ENCODE results near the gene R3HDM2. TPM values are rescaled to one million over a fixed set of nuclear protein-coding genes. Genes with fewer than 3 reads are reported as not detected.

The R3HDM2 gene
- total and polyA plus RNA-seq, 2 of the 13 experiments (the other 11 are each of a cell fraction or from before 2014, with no cell fraction given) = 11.1 to 23.5 TPM

DNA sequence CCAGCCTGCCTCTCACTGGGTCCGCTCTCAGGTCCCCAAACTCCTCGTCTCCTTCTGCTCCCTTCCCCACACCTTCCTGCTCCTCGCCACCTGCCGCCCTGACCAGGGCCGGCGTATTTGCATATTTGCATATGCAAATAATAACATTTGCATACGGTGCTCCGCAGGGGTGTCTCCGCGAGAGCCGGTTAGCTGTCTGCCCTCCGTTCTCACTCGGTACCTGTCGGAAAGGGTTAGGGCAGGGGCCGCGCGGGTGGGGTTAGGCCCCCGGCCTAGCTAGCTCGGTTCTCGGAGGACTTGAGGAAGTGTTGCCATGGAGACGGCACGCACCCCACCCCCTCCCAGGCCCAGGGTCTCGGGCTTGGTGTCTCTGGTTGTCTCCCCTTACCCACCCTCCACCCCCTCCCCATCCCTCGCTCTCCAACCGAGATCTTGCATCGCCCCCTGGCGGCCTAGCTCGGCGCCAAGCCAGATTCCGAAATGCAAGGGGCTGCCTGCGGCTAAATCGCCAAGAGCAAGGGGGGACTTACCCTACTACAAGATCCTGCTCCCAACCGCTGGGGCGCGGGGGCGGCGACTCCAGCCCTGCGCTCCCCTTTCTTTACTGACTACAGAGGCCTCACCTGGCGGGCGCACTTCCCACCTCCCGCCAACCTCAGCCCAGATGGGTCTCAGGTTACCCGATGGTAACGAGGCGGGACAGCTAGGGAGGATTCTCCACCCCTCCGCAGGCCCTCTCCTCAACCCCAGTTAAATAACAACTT is 188.0 kb downstream of the R3HDM2 start (continued):
- TF ChIP-seq, protein P1, sequence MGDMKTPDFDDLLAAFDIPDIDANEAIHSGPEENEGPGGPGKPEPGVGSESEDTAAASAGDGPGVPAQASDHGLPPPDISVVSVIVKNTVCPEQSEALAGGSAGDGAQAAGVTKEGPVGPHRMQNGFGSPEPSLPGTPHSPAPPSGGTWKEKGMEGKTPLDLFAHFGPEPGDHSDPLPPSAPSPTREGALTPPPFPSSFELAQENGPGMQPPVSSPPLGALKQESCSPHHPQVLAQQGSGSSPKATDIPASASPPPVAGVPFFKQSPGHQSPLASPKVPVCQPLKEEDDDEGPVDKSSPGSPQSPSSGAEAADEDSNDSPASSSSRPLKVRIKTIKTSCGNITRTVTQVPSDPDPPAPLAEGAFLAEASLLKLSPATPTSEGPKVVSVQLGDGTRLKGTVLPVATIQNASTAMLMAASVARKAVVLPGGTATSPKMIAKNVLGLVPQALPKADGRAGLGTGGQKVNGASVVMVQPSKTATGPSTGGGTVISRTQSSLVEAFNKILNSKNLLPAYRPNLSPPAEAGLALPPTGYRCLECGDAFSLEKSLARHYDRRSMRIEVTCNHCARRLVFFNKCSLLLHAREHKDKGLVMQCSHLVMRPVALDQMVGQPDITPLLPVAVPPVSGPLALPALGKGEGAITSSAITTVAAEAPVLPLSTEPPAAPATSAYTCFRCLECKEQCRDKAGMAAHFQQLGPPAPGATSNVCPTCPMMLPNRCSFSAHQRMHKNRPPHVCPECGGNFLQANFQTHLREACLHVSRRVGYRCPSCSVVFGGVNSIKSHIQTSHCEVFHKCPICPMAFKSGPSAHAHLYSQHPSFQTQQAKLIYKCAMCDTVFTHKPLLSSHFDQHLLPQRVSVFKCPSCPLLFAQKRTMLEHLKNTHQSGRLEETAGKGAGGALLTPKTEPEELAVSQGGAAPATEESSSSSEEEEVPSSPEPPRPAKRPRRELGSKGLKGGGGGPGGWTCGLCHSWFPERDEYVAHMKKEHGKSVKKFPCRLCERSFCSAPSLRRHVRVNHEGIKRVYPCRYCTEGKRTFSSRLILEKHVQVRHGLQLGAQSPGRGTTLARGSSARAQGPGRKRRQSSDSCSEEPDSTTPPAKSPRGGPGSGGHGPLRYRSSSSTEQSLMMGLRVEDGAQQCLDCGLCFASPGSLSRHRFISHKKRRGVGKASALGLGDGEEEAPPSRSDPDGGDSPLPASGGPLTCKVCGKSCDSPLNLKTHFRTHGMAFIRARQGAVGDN (CRISPR knock-in tag; IDR thresholded peaks at IDR 0.05) = 0 out of 2 replicates have a peak, but pooled peaks have one; percentile 5
- TF ChIP-seq MZF1 (CRISPR knock-in tag; IDR thresholded peaks at IDR 0.05; ENCODE audit: borderline replicate concordance) (no peak), NFRKB (IDR thresholded peaks at IDR 0.05) (no peak), SKI (IDR thresholded peaks at IDR 0.05; ENCODE audit: partially characterized antibody) (peak; percentile 84), SP5 (CRISPR knock-in tag; IDR thresholded peaks at IDR 0.05; ENCODE audit: borderline replicate concordance, low read depth) (no peak), IRX3 (CRISPR knock-in tag; IDR thresholded peaks at IDR 0.05; ENCODE audit: borderline replicate concordance, low read depth) (no peak), ZNF569 (CRISPR knock-in tag; IDR thresholded peaks at IDR 0.05; ENCODE audit: borderline replicate concordance) (no peak), HDAC2 (CRISPR knock-in tag; IDR thresholded peaks at IDR 0.05) (no peak), GATAD2A (CRISPR knock-in tag; IDR thresholded peaks at IDR 0.05) (0 out of 2 replicates have a peak, but pooled peaks have one; percentile 26), ZNF3 (CRISPR knock-in tag; IDR thresholded peaks at IDR 0.05) (no peak), ZFX (CRISPR knock-in tag; IDR thresholded peaks at IDR 0.05; ENCODE audit: low read depth) (peak; percentile 48; the same call in 1 of the 2 replicates), ZNF510 (CRISPR knock-in tag; IDR thresholded peaks at IDR 0.05; ENCODE audit: low read depth) (0 out of 2 replicates have a peak, but pooled peaks have one; percentile 11), YEATS4 (CRISPR knock-in tag; IDR thresholded peaks at IDR 0.05; ENCODE audit: borderline replicate concordance) (peak; percentile 13; the same call in 1 of the 2 replicates), MBD4 (IDR thresholded peaks at IDR 0.05; ENCODE audit: borderline replicate concordance, low read length) (no peak), RBAK (CRISPR knock-in tag; IDR thresholded peaks at IDR 0.05) (no peak), MAZ (IDR thresholded peaks at IDR 0.05; ENCODE audit: borderline replicate concordance, low read depth, low read length) (no peak), MAZ (CRISPR knock-in tag; IDR thresholded peaks at IDR 0.05; ENCODE audit: low read depth) (peak; percentile 40; the same call in 1 of the 2 replicates), ASH2L (IDR thresholded peaks at IDR 0.05; ENCODE audit: insufficient read length, low read depth, low read length) (peak; percentile 20), ZSCAN25 (CRISPR knock-in tag; IDR thresholded peaks at IDR 0.05) (no peak)
- TF ChIP-seq, protein P2, sequence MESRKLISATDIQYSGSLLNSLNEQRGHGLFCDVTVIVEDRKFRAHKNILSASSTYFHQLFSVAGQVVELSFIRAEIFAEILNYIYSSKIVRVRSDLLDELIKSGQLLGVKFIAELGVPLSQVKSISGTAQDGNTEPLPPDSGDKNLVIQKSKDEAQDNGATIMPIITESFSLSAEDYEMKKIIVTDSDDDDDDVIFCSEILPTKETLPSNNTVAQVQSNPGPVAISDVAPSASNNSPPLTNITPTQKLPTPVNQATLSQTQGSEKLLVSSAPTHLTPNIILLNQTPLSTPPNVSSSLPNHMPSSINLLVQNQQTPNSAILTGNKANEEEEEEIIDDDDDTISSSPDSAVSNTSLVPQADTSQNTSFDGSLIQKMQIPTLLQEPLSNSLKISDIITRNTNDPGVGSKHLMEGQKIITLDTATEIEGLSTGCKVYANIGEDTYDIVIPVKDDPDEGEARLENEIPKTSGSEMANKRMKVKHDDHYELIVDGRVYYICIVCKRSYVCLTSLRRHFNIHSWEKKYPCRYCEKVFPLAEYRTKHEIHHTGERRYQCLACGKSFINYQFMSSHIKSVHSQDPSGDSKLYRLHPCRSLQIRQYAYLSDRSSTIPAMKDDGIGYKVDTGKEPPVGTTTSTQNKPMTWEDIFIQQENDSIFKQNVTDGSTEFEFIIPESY (CRISPR knock-in tag; IDR thresholded peaks at IDR 0.05) = 0 out of 2 replicates have a peak, but pooled peaks have one; percentile 4
- TF ChIP-seq, protein P3, sequence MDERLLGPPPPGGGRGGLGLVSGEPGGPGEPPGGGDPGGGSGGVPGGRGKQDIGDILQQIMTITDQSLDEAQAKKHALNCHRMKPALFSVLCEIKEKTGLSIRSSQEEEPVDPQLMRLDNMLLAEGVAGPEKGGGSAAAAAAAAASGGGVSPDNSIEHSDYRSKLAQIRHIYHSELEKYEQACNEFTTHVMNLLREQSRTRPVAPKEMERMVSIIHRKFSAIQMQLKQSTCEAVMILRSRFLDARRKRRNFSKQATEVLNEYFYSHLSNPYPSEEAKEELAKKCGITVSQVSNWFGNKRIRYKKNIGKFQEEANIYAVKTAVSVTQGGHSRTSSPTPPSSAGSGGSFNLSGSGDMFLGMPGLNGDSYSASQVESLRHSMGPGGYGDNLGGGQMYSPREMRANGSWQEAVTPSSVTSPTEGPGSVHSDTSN (CRISPR knock-in tag; IDR thresholded peaks at IDR 0.05) = no peak
- TF ChIP-seq, protein P4, sequence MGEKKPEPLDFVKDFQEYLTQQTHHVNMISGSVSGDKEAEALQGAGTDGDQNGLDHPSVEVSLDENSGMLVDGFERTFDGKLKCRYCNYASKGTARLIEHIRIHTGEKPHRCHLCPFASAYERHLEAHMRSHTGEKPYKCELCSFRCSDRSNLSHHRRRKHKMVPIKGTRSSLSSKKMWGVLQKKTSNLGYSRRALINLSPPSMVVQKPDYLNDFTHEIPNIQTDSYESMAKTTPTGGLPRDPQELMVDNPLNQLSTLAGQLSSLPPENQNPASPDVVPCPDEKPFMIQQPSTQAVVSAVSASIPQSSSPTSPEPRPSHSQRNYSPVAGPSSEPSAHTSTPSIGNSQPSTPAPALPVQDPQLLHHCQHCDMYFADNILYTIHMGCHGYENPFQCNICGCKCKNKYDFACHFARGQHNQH (CRISPR knock-in tag; IDR thresholded peaks at IDR 0.05) = no peak
